Left cardiac atrium (tissue), 2 donors: ENCODE data around the gene INTS13. TPM values are rescaled to one million over a fixed set of nuclear protein-coding genes. Genes with fewer than 3 reads are reported as not detected.

Source experiments
- total RNA-seq, 2 donors: library from RNA; stranded (reverse); fragmentation: NEBNext Ultra II Directional; extraction: Animal tissue kit (Norgen Biotek cat#: 25700); gene quantifications; one replicate each; pipeline ENCODE4 v1.2.1, GENCODE V29; 2021
- donor health status: DM: no; HTN: yes; CAD: no; lungs with severe emphysema.
- donor health status: DM: yes; HTN: yes; CAD: no.

Gene INTS13
- total RNA-seq, 2 donors from 2014 or later, result 14.6 to 18.6 TPM

Other genes with a start within 250 kb of the INTS13 start
- gene ITPR2, start 104.8 kb downstream of the INTS13 start, total RNA-seq, result 10 to 100 TPM; 25.4 to 26.7 TPM
- 10 to 100 TPM; 36.3 to 41.1 TPM for gene FGFR1OP2, start 489 bp upstream of the INTS13 start, total RNA-seq
- gene TM7SF3, start 76.4 kb upstream of the INTS13 start, total RNA-seq, result 10 to 100 TPM; 20.4 to 31.2 TPM
- 10 to 100 TPM; 57.8 to 64.7 TPM for gene MED21, start 84.6 kb upstream of the INTS13 start, total RNA-seq
- gene C12orf71, start 144.6 kb upstream of the INTS13 start, total RNA-seq, result not detected